ENCODE measurements around the gene EIF1AD. TPM values are rescaled to one million over a fixed set of nuclear protein-coding genes. Genes with fewer than 3 reads are reported as not detected.

Gene EIF1AD
- total RNA-seq, 1 experiment from 2014 or later, result 55.1 TPM

GRCh38 chr11:66048547-66049323 lies 46.8 kb upstream of the EIF1AD start, which contains the start of gene GAL3ST3:
Gene GAL3ST3 (minus strand): TSS chr11:66049161. CDS start chr11:66045415, 3,746 bp downstream.
- H3K27me3 Mint-ChIP-seq (ENCODE audit: unreplicated experiment), result peaks cover 33% of the 10 kb centered on the region
- no peak for DNase-seq
- no TSS peak for BruUV-seq (replicated peaks)
- peaks cover 30% of the 10 kb centered on the region for H3K4me1 Mint-ChIP-seq (ENCODE audit: low read depth, unreplicated experiment)
- no peak within 1 kb of the TSS for H3K27ac Mint-ChIP-seq (ENCODE audit: unreplicated experiment)
- no peak within 1 kb of the TSS for H3K4me3 Mint-ChIP-seq (ENCODE audit: low read depth, unreplicated experiment)
- H3K36me3 Mint-ChIP-seq (ENCODE audit: insufficient read depth, unreplicated experiment), result peaks cover 35% of the 10 kb centered on the region
- intact Hi-C loops (cut with micrococcal nuclease; ENCODE audit: unreplicated experiment), result no loop called here
- CTCF ChIA-PET, result no interaction called here
- H3K9me3 Mint-ChIP-seq (ENCODE audit: low read depth, unreplicated experiment), result no peaks in the 10 kb centered on the region
- TF ChIP-seq, protein P1, sequence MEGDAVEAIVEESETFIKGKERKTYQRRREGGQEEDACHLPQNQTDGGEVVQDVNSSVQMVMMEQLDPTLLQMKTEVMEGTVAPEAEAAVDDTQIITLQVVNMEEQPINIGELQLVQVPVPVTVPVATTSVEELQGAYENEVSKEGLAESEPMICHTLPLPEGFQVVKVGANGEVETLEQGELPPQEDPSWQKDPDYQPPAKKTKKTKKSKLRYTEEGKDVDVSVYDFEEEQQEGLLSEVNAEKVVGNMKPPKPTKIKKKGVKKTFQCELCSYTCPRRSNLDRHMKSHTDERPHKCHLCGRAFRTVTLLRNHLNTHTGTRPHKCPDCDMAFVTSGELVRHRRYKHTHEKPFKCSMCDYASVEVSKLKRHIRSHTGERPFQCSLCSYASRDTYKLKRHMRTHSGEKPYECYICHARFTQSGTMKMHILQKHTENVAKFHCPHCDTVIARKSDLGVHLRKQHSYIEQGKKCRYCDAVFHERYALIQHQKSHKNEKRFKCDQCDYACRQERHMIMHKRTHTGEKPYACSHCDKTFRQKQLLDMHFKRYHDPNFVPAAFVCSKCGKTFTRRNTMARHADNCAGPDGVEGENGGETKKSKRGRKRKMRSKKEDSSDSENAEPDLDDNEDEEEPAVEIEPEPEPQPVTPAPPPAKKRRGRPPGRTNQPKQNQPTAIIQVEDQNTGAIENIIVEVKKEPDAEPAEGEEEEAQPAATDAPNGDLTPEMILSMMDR (IDR thresholded peaks at IDR 0.05; ENCODE audit: unreplicated experiment), result no peak

- CTCF ChIA-PET, result no interaction called here
- Mint-ChIP-seq H3K27me3 (ENCODE audit: unreplicated experiment) (peaks cover 33% of the 10 kb centered on the region), H3K4me1 (ENCODE audit: low read depth, unreplicated experiment) (peaks cover 30% of the 10 kb centered on the region), H3K36me3 (ENCODE audit: insufficient read depth, unreplicated experiment) (peaks cover 25% of the 10 kb centered on the region), H3K27ac (ENCODE audit: unreplicated experiment) (no peak overlapping the region), H3K4me3 (ENCODE audit: low read depth, unreplicated experiment) (no peak overlapping the region), H3K9me3 (ENCODE audit: low read depth, unreplicated experiment) (no peaks in the 10 kb centered on the region)
- TF ChIP-seq, protein P1 (IDR thresholded peaks at IDR 0.05; ENCODE audit: unreplicated experiment), result no peak
- BruUV-seq (replicated peaks), result no TSS peak
- intact Hi-C loops (cut with micrococcal nuclease; ENCODE audit: unreplicated experiment), result no loop called here
- DNase-seq, result no peak
Observed at GRCh38 chr11:66047541-66048365, 45.8 kb upstream of the EIF1AD start.

DNA sequence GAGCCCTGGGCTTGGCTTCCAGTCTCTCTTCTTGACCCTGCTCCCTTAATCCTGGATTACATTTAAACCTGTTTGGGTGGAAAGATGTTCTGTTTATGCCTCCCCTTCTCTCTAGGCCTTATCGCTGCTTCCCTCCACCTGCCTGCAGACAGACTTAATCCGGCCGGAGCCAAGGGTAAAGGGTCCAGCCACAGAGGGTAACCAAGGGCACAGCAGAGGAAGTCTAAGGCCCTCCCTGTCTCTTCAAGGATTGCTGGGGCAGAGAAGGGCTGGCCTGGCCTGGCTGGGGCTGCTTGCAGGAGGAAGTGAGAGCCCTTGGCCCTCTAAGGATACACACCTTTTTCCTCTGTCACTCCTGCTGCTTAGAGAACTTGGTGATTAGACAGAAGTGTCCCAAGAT lies 44.9 kb upstream of the EIF1AD start:
- CTCF ChIA-PET, result no interaction called here
- H3K27ac Mint-ChIP-seq (ENCODE audit: unreplicated experiment), result no peak overlapping the region
- no peak for DNase-seq
- H3K4me1 Mint-ChIP-seq (ENCODE audit: low read depth, unreplicated experiment), result peaks cover 30% of the 10 kb centered on the region
- no TSS peak for BruUV-seq (replicated peaks)
- H3K27me3 Mint-ChIP-seq (ENCODE audit: unreplicated experiment), result peaks cover 33% of the 10 kb centered on the region
- peaks cover 16% of the 10 kb centered on the region for H3K36me3 Mint-ChIP-seq (ENCODE audit: insufficient read depth, unreplicated experiment)
- TF ChIP-seq, protein P1 (IDR thresholded peaks at IDR 0.05; ENCODE audit: unreplicated experiment), result no peak
- intact Hi-C loops (cut with micrococcal nuclease; ENCODE audit: unreplicated experiment), result no loop called here
- H3K4me3 Mint-ChIP-seq (ENCODE audit: low read depth, unreplicated experiment), result no peak overlapping the region
- H3K9me3 Mint-ChIP-seq (ENCODE audit: low read depth, unreplicated experiment), result no peaks in the 10 kb centered on the region

DNA sequence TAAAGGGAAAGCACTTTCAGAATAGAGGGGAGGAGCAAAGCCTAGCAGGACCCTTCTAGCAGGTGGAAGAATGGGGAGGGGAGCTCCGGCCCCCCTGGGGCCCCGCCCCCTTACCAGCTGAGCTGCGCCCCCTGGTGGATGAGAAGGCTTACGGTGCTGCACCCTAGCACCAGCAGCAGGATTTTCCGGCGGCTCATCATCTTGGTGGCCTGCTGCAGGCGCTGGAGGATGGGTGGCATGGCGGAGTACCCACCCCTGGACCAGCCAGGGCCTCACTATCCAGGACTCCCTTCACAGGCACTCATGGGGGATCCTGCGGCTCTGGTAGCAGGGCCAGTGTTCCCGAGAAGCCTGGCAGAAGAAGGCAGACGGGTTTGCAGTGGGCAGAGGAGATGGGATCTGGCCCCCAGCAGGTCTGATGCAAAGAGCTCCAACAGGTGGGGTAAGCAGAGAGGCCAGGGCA lies 43.3 kb upstream of the EIF1AD start:
- H3K36me3 Mint-ChIP-seq (ENCODE audit: insufficient read depth, unreplicated experiment), result peaks cover 5% of the 10 kb centered on the region
- intact Hi-C loops (cut with micrococcal nuclease; ENCODE audit: unreplicated experiment), result no loop called here
- TF ChIP-seq, protein P1 (IDR thresholded peaks at IDR 0.05; ENCODE audit: unreplicated experiment), result peak; percentile 89
- H3K27ac Mint-ChIP-seq (ENCODE audit: unreplicated experiment), result no peak overlapping the region
- peak; percentile 87 for DNase-seq
- CTCF ChIA-PET, result interaction anchor here (0.6 to 2.0 kb wide), 13 partner anchors 9 to 365 kb away, joined by 3 to 16 read pairs (median 4); partner anchors contain the start of genes CST6 and PACS1
- H3K9me3 Mint-ChIP-seq (ENCODE audit: low read depth, unreplicated experiment), result no peaks in the 10 kb centered on the region
- H3K4me3 Mint-ChIP-seq (ENCODE audit: low read depth, unreplicated experiment), result peak overlapping the region; percentile 46
- BruUV-seq (replicated peaks), result no TSS peak
- H3K4me1 Mint-ChIP-seq (ENCODE audit: low read depth, unreplicated experiment), result peaks cover 17% of the 10 kb centered on the region
- H3K27me3 Mint-ChIP-seq (ENCODE audit: unreplicated experiment), result peaks cover 42% of the 10 kb centered on the region
